ENCODE data around the gene CLEC4M.

Gene CLEC4M

GRCh38 chr19:7732045-7732444, 31.0 kb upstream of the CLEC4M start, which contains the start of gene CLEC4G:
TSS of gene CLEC4G (minus strand) at chr19:7732110. CDS start at chr19:7732102, 8 bp downstream.
- CTCF ChIA-PET = interaction anchor here (1.3 to 1.5 kb wide), 2 partner anchors 9 to 12 kb away, joined by 3 read pairs; no protein-coding TSS in a partner anchor
- POLR2A ChIA-PET = no interaction called here
- DNase-seq (ENCODE audit: extremely low spot score) = no peak
- TF ChIP-seq CTCF (IDR thresholded peaks at IDR 0.05; ENCODE audit: control extremely low read depth, extremely low read depth, low read depth, missing control alignments) = no peak

GRCh38 chr19:7733376-7733775, 29.7 kb upstream of the CLEC4M start:
- no peak for DNase-seq (ENCODE audit: extremely low spot score)
- TF ChIP-seq CTCF (IDR thresholded peaks at IDR 0.05; ENCODE audit: control extremely low read depth, extremely low read depth, low read depth, missing control alignments) = no peak
- POLR2A ChIA-PET = no interaction called here
- CTCF ChIA-PET = no interaction called here

- no peak for DNase-seq (ENCODE audit: extremely low spot score)
- no peak for TF ChIP-seq CTCF (IDR thresholded peaks at IDR 0.05; ENCODE audit: control extremely low read depth, extremely low read depth, low read depth, missing control alignments)
- CTCF ChIA-PET = interaction anchor here (1.0 kb wide), 1 partner anchor 66 kb away, joined by 3 read pairs; no protein-coding TSS in a partner anchor
- POLR2A ChIA-PET = no interaction called here
Observed at GRCh38 chr19:7734220-7735203, 28.5 kb upstream of the CLEC4M start.

GRCh38 chr19:7736148-7736547, 26.9 kb upstream of the CLEC4M start:
- ChIA-PET POLR2A (no interaction called here), CTCF (interaction anchor here (1.3 kb wide), 1 partner anchor 14 kb away, joined by 3 read pairs; no protein-coding TSS in a partner anchor)
- DNase-seq (ENCODE audit: extremely low spot score) = no peak
- TF ChIP-seq CTCF (IDR thresholded peaks at IDR 0.05; ENCODE audit: control extremely low read depth, extremely low read depth, low read depth, missing control alignments) = no peak

- ChIA-PET CTCF (interaction anchor here (0.9 kb wide), 1 partner anchor 46 kb away, joined by 5 read pairs; no protein-coding TSS in a partner anchor), POLR2A (no interaction called here)
- DNase-seq (ENCODE audit: extremely low spot score) = no peak
- TF ChIP-seq CTCF (IDR thresholded peaks at IDR 0.05; ENCODE audit: control extremely low read depth, extremely low read depth, low read depth, missing control alignments) = no peak
Observed at GRCh38 chr19:7737215-7737614, 25.8 kb upstream of the CLEC4M start.

GRCh38 chr19:7738023-7738422, 25.0 kb upstream of the CLEC4M start:
- no peak for DNase-seq (ENCODE audit: extremely low spot score)
- TF ChIP-seq CTCF (IDR thresholded peaks at IDR 0.05; ENCODE audit: control extremely low read depth, extremely low read depth, low read depth, missing control alignments) = no peak
- ChIA-PET CTCF (interaction anchor here (1.4 to 2.0 kb wide), 2 partner anchors 9 kb away, joined by 4 to 11 read pairs; partner anchors contain the start of gene CD209), POLR2A (no interaction called here)

Measured in GM10248 (cell line).